ENCODE data around the gene FKBP14. TPM values are rescaled to one million over a fixed set of nuclear protein-coding genes. Genes with fewer than 3 reads are reported as not detected.

Gene FKBP14
- total RNA-seq, 1 donor from 2014 or later = 22.6 TPM

DNA sequence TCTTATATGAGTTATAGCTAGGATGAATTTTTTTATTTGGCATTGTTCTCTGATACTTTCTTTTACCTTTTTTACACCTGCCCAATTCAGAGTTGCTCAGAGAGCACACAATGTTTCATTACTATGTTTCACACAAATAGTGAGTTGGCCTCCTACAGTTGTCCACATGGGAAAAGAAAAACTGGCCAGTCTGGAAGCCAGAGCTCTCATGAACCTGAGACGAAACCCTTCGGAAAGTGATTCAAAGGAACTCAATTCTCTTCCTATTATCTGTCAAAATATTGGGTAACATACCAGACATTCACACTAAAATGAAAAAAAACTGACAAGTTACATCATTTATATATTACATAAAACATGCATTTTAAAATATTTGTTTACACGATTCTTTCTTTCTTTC lies 52.2 kb downstream of the FKBP14 start:
- H3K27ac Mint-ChIP-seq = no peak overlapping the region
- H3K4me1 Mint-ChIP-seq (ENCODE audit: unreplicated experiment) = peaks cover 22% of the 10 kb centered on the region

DNA sequence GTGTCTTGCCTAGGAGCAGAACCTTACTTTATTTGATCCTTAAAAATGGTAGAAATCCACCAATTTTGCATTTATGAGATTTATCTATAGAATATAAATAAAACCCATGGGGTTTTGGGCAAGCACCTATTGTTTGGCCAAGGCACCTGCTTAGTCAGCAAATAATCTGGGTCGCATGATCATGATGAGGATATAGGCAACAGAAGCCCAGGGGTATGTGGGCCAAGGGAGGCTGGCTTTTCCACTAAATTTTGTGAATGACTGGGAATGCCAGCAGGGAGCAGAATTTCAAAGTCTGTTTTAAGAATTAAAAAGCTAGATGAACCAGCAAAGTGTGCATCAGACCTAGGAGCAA lies 54.2 kb downstream of the FKBP14 start:
- no peaks in the 10 kb centered on the region for H3K27me3 Mint-ChIP-seq

More for the DNA sequence above, 52.2 kb downstream of the FKBP14 start:
- TF ChIP-seq, protein P1, sequence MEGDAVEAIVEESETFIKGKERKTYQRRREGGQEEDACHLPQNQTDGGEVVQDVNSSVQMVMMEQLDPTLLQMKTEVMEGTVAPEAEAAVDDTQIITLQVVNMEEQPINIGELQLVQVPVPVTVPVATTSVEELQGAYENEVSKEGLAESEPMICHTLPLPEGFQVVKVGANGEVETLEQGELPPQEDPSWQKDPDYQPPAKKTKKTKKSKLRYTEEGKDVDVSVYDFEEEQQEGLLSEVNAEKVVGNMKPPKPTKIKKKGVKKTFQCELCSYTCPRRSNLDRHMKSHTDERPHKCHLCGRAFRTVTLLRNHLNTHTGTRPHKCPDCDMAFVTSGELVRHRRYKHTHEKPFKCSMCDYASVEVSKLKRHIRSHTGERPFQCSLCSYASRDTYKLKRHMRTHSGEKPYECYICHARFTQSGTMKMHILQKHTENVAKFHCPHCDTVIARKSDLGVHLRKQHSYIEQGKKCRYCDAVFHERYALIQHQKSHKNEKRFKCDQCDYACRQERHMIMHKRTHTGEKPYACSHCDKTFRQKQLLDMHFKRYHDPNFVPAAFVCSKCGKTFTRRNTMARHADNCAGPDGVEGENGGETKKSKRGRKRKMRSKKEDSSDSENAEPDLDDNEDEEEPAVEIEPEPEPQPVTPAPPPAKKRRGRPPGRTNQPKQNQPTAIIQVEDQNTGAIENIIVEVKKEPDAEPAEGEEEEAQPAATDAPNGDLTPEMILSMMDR (conservative IDR thresholded peaks at IDR 0.05) = no peak
- peaks cover 14% of the 10 kb centered on the region for H3K36me3 Mint-ChIP-seq
- no peaks in the 10 kb centered on the region for H3K27me3 Mint-ChIP-seq
- no peaks in the 10 kb centered on the region for H3K9me3 Mint-ChIP-seq
- DNase-seq (ENCODE audit: extremely low spot score, unreplicated experiment) = no peak
- no peak overlapping the region for H3K4me3 Mint-ChIP-seq

DNA sequence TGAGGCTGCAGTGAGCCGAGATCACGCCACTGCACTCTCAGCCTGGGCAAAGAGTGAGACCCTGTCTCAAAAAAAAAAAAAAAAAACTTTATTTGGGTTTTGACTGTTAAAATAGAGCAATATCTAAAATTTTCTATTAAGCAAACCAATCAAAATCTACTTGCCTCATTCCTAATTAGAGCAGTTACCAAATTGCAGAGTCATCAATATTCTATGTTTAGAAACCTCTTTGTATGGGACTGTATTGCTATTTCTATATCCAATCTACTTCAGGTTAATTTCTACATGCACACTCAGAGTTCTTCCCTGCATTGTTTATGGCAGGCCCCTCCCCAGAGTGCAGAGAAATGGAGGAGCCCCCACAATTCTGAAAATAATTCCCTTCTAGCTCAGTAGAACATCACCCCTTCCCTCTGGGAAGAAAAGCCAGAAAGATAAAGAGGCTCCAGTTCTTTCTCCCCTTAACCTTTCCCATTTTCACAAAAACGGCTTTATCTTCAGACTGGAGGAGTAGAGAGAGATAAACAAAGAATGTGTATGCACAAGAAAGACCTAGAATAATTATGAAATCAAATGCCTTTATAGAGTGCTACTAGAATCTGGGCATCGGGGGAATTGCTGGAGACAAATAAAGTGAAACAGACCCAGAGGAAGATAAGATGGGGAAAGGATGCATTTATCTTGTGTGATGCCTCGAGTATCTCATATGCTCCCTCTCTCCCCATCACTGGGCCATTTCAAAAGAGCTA lies 54.8 kb downstream of the FKBP14 start:
- Mint-ChIP-seq H3K27ac (no peak overlapping the region), H3K27me3 (no peaks in the 10 kb centered on the region)
- no peak for DNase-seq (ENCODE audit: extremely low spot score, unreplicated experiment)

More for the DNA sequence above, 54.2 kb downstream of the FKBP14 start:
- DNase-seq (ENCODE audit: extremely low spot score, unreplicated experiment) = no peak
- Mint-ChIP-seq H3K36me3 (peaks cover 22% of the 10 kb centered on the region), H3K9me3 (no peaks in the 10 kb centered on the region), H3K27ac (no peak overlapping the region), H3K4me1 (ENCODE audit: unreplicated experiment) (peaks cover 22% of the 10 kb centered on the region), H3K4me3 (no peak overlapping the region)
- TF ChIP-seq, protein P1 (conservative IDR thresholded peaks at IDR 0.05) = no peak

DNA sequence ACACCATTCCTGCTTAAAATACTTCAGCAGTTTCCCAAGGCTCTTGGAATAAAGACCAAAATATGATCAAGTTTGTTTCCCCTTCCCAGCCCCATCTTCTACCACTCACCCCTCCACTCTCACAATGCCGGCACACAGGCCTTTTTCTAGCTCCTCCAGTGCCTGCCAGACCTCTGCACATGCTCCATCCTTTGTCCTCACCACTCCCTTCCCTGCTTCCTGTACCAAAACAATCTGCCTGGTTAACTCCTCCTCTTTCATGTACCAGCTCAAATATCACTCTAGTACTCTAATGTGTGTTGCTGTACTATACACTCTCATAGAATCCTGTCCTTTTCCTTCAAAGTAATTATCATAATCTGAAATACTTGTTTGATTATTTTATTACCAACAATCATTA lies 56.3 kb downstream of the FKBP14 start:
- Mint-ChIP-seq H3K9me3 (no peaks in the 10 kb centered on the region), H3K4me1 (ENCODE audit: unreplicated experiment) (peaks cover 11% of the 10 kb centered on the region), H3K36me3 (peaks cover 30% of the 10 kb centered on the region), H3K27me3 (no peaks in the 10 kb centered on the region), H3K4me3 (no peak overlapping the region), H3K27ac (peak overlapping the region; percentile 3)
- no peak for DNase-seq (ENCODE audit: extremely low spot score, unreplicated experiment)
- TF ChIP-seq, protein P1 (conservative IDR thresholded peaks at IDR 0.05) = no peak

More for the DNA sequence above, 54.8 kb downstream of the FKBP14 start:
- TF ChIP-seq, protein P1 (conservative IDR thresholded peaks at IDR 0.05) = no peak
- H3K9me3 Mint-ChIP-seq = no peaks in the 10 kb centered on the region
- peaks cover 25% of the 10 kb centered on the region for H3K36me3 Mint-ChIP-seq
- H3K4me3 Mint-ChIP-seq = no peak overlapping the region
- peaks cover 18% of the 10 kb centered on the region for H3K4me1 Mint-ChIP-seq (ENCODE audit: unreplicated experiment)

DNA sequence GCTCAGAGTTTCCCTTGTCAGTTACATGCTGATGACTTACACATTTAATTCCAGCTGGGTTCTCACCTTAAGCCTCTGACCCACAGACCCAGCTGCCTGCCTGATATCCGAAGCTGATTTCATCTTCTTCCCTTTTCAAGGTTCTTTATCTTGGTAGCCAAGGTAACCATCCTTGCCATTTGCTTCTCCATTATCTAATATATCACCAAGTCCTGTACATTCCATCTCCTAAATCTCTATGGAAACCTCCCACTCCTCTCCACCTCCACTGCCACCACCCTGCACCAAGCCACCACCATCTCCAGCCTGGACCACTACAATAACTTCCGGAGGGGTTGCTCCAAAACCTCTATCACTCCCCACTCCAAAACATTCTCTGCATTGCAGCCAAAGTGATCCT lies 56.8 kb downstream of the FKBP14 start:
- Mint-ChIP-seq H3K9me3 (no peaks in the 10 kb centered on the region), H3K27ac (peak overlapping the region; percentile 3), H3K27me3 (no peaks in the 10 kb centered on the region), H3K36me3 (peaks cover 30% of the 10 kb centered on the region), H3K4me3 (no peak overlapping the region), H3K4me1 (ENCODE audit: unreplicated experiment) (peaks cover 11% of the 10 kb centered on the region)
- DNase-seq (ENCODE audit: extremely low spot score, unreplicated experiment) = no peak
- TF ChIP-seq, protein P1 (conservative IDR thresholded peaks at IDR 0.05) = no peak

Data from type B pancreatic cell (in vitro differentiated cells).